Natural killer cell (primary cell): ENCODE results near the gene DUSP8. TPM values are rescaled to one million over a fixed set of nuclear protein-coding genes. Genes with fewer than 3 reads are reported as not detected.

ENCODE experiments used
- ATAC-seq, 3 donors: fragments of 150-1000 bp in 2 of 3; fragments of 200-7000 bp in 1 of 3; cut with Tn5 transposase; 1 replicate in 1 of 3; 2 replicates in 2 of 3; pipeline ENCODE4 v1.10.0; 2021; ENCODE audit warnings: mild to moderate bottlenecking in 2 of 3, moderate library complexity in 2 of 3
- DNase-seq, 2 donors: peaks; one replicate each; pipeline versions ENCODE4 v3.0.0 to v3.0.0-alpha.2; 2013 to 2021; ENCODE audit warnings: mixed read lengths in 1 of 2
- H3K27ac ChIP-seq: one replicate; pipeline ENCODE4 v1.5.1; 2013; ENCODE audit warnings: mild to moderate bottlenecking, low read length
- H3K27me3 ChIP-seq: one replicate; pipeline ENCODE4 v1.6.1; 2013; ENCODE audit warnings: low read length; ENCODE audit not compliant: control insufficient read depth, insufficient read depth
- H3K36me3 ChIP-seq: one replicate; pipeline ENCODE4 v1.6.1; 2013; ENCODE audit warnings: low read length; ENCODE audit not compliant: control insufficient read depth, insufficient read depth
- H3K4me1 ChIP-seq: one replicate; pipeline ENCODE4 v1.6.1; 2013; ENCODE audit warnings: low read length; ENCODE audit not compliant: control insufficient read depth, insufficient read depth
- H3K4me3 ChIP-seq: one replicate; pipeline ENCODE4 v1.5.1; 2013; ENCODE audit warnings: low read length
- H3K9me3 ChIP-seq: one replicate; pipeline ENCODE4 v1.6.1; 2013; ENCODE audit warnings: low read length; ENCODE audit not compliant: control insufficient read depth, insufficient read depth
- H3K27ac Mint-ChIP-seq, 2 donors: one replicate each; pipeline ENCODE4 v1.8.0; 2022; ENCODE audit warnings: mild to moderate bottlenecking in 2 of 2, mixed read lengths in 2 of 2, moderate library complexity in 1 of 2
- H3K27me3 Mint-ChIP-seq, 2 donors: one replicate each; pipeline ENCODE4 v1.8.0; 2022; ENCODE audit warnings: low read depth in 2 of 2, mixed read lengths in 2 of 2
- H3K36me3 Mint-ChIP-seq: one replicate; pipeline ENCODE4 v1.8.0; 2022; ENCODE audit warnings: mixed read lengths
- H3K4me1 Mint-ChIP-seq, 2 donors: one replicate each; pipeline ENCODE4 v1.8.0; 2022; ENCODE audit warnings: mixed read lengths in 2 of 2
- H3K4me3 Mint-ChIP-seq: one replicate; pipeline ENCODE4 v1.8.0; 2022; ENCODE audit warnings: mild to moderate bottlenecking, moderate library complexity, mixed read lengths
- H3K9me3 Mint-ChIP-seq, 2 donors: one replicate each; pipeline ENCODE4 v1.8.0; 2022; ENCODE audit warnings: mixed read lengths in 2 of 2
- WGBS: methylation state at CpG from one replicate; pipeline ENCODE4 v1.1.7; 2013; ENCODE audit warnings: missing lambda C conversion rate; ENCODE audit not compliant: insufficient coverage; 5-methylcytosine and 5-hydroxymethylcytosine counted together
- intact Hi-C: fragments of 100-400 bp; cut with micrococcal nuclease; formaldehyde crosslinking; loops from one replicate; pipeline ENCODE4 v1.14.2; 2022
- total RNA-seq, 4 donors: library from RNA; stranded (reverse); fragments of 120-200 nt in 1 of 4; gene quantifications; one replicate each; pipeline versions ENCODE4 v1.2.3 to v1.2.4, GENCODE V29; 2013 to 2022
- TF ChIP-seq, protein P1 (sequence below): fragments of 200-600 bp; IDR thresholded peaks from one replicate; pipeline ENCODE4 v1.8.0; 2022; ENCODE audit warnings: antibody characterized with exemption

Gene DUSP8
- total RNA-seq, 3 donors from 2014 or later (not counting 1 experiment from before 2014, with no cell fraction given) = 24.1 to 47.3 (median 38.4) TPM

GRCh38 chr11:1566381-1567051 lies 5.6 kb downstream of the DUSP8 start:
- DNase-seq (peak in 1 of 2 donors; percentile 23), ATAC-seq (no peak)
- H3K27me3 ChIP-seq = peaks cover 9% of the 10 kb centered on the region

GRCh38 chr11:1565904-1566247 lies 6.2 kb downstream of the DUSP8 start:
- peak overlapping the region; percentile 43 to 89 for H3K27ac Mint-ChIP-seq
- H3K4me3 Mint-ChIP-seq = no peak overlapping the region
- no peak for ATAC-seq
- Histone ChIP-seq H3K4me1 (peaks cover 38% of the 10 kb centered on the region), H3K4me3 (no peak overlapping the region), H3K27ac (no peak overlapping the region), H3K36me3 (no peaks in the 10 kb centered on the region), H3K9me3 (no peaks in the 10 kb centered on the region), H3K27me3 (peaks cover 9% of the 10 kb centered on the region)
- no peaks in the 10 kb centered on the region for H3K9me3 Mint-ChIP-seq
- peaks cover 0 to 9% of the 10 kb centered on the region in 2 donors for H3K27me3 Mint-ChIP-seq
- 85% methylated on average over 5 of the region's 5 CpGs for WGBS
- H3K36me3 Mint-ChIP-seq = no peaks in the 10 kb centered on the region
- DNase-seq = no peak
- TF ChIP-seq, protein P1, sequence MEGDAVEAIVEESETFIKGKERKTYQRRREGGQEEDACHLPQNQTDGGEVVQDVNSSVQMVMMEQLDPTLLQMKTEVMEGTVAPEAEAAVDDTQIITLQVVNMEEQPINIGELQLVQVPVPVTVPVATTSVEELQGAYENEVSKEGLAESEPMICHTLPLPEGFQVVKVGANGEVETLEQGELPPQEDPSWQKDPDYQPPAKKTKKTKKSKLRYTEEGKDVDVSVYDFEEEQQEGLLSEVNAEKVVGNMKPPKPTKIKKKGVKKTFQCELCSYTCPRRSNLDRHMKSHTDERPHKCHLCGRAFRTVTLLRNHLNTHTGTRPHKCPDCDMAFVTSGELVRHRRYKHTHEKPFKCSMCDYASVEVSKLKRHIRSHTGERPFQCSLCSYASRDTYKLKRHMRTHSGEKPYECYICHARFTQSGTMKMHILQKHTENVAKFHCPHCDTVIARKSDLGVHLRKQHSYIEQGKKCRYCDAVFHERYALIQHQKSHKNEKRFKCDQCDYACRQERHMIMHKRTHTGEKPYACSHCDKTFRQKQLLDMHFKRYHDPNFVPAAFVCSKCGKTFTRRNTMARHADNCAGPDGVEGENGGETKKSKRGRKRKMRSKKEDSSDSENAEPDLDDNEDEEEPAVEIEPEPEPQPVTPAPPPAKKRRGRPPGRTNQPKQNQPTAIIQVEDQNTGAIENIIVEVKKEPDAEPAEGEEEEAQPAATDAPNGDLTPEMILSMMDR = no peak
- H3K4me1 Mint-ChIP-seq = peaks cover 10 to 36% of the 10 kb centered on the region in 2 donors
- intact Hi-C loops = no loop called here

More at GRCh38 chr11:1566381-1567051, 5.6 kb downstream of the DUSP8 start:
- Mint-ChIP-seq H3K36me3 (no peaks in the 10 kb centered on the region), H3K27ac (peak overlapping the region; percentile 76 to 89), H3K4me3 (peak overlapping the region; percentile 2), H3K27me3 (peaks cover 0 to 9% of the 10 kb centered on the region in 2 donors), H3K4me1 (peaks cover 10 to 35% of the 10 kb centered on the region in 2 donors), H3K9me3 (no peaks in the 10 kb centered on the region)
- 79% methylated on average over 20 of the region's 20 CpGs for WGBS
- intact Hi-C loops = no loop called here
- Histone ChIP-seq H3K36me3 (no peaks in the 10 kb centered on the region), H3K9me3 (no peaks in the 10 kb centered on the region), H3K4me3 (no peak overlapping the region), H3K27ac (no peak overlapping the region), H3K4me1 (peaks cover 45% of the 10 kb centered on the region)
- TF ChIP-seq, protein P1 = no peak

DNA sequence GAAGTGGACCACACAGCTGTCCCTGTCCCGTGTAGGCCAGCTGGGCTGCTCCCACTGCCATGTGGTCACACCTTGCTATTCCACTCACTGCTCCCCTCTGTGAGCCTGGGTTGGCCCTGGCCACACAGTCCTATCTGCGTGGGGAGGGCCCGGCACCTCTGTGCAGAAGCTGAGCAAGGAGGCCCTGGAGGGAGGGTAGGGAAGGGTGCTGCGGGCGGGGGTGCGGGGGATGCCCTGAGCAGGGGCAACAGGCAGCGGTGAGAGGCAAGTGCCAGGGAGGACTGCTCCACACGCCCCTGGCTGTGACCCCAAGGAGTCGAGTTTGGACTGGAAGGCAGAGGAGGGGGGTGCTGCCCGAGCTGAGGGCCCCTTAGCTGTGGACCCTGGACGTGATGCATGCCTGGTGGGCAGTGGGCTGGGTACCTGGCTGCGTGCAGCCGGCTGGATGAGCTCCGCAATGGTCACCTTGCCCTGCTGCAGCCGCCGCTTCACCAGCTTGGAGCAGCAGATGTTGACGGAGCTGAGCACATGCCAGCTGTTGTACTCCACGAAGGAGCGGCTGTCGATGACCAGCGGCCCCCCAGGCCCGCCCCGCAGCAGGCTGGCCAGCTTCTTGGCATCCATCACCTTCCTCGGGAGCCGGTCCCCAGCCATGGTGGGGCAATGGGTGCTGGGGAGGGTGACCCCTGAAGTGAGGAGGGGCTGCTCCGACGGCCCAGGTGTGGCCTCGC lies 6.7 kb downstream of the DUSP8 start:
- Mint-ChIP-seq H3K27ac (peak overlapping the region in 1 of 2 donors; percentile 89), H3K4me3 (no peak overlapping the region), H3K9me3 (no peaks in the 10 kb centered on the region), H3K27me3 (peaks cover 0 to 9% of the 10 kb centered on the region in 2 donors), H3K36me3 (no peaks in the 10 kb centered on the region), H3K4me1 (peaks cover 10 to 30% of the 10 kb centered on the region in 2 donors)
- Histone ChIP-seq H3K36me3 (no peaks in the 10 kb centered on the region), H3K4me3 (no peak overlapping the region), H3K4me1 (peaks cover 33% of the 10 kb centered on the region), H3K27ac (no peak overlapping the region), H3K27me3 (peaks cover 5% of the 10 kb centered on the region), H3K9me3 (no peaks in the 10 kb centered on the region)
- TF ChIP-seq, protein P1 = no peak
- DNase-seq = peak in 1 of 2 donors; percentile 11
- WGBS = 87% methylated on average over 28 of the region's 28 CpGs
- intact Hi-C loops = no loop called here
- ATAC-seq = no peak
